Upper lobe of left lung (tissue), 6 donors: ENCODE data around the gene SMIM38. TPM values are rescaled to one million over a fixed set of nuclear protein-coding genes. Genes with fewer than 3 reads are reported as not detected.
"Not testable (repeated sequence)": the region's sequence is repeated elsewhere in the genome, so short reads cannot be mapped to it uniquely, and the experiment has no call there.

Source experiments
- ATAC-seq, 2 donors: fragments of 200-7000 bp; cut with Tn5 transposase; one replicate each; pipeline ENCODE4 v1.9.1; 2022; ENCODE audit warnings: mild to moderate bottlenecking in 2 of 2, moderate library complexity in 2 of 2; ENCODE audit not compliant: low FRiP score in 2 of 2
- DNase-seq, 2 donors: peaks; one replicate each; pipeline ENCODE4 v3.0.0-alpha.2; 2019 to 2020
- H3K27ac ChIP-seq, 4 donors: fragments of 200-600 bp; sonication (generic); one replicate each; pipeline ENCODE4 v1.5.1; 2016 to 2019
- H3K27me3 ChIP-seq, 4 donors: fragments of 200-600 bp; sonication (generic); one replicate each; pipeline ENCODE4 v1.5.1; 2017 to 2019
- H3K36me3 ChIP-seq, 4 donors: fragments of 200-600 bp; sonication (generic); one replicate each; pipeline ENCODE4 v1.5.1; 2016 to 2019
- H3K4me1 ChIP-seq, 4 donors: fragments of 200-600 bp; sonication (generic); one replicate each; pipeline ENCODE4 v1.5.1; 2018 to 2019
- H3K4me3 ChIP-seq, 4 donors: fragments of 200-600 bp; sonication (generic); one replicate each; pipeline ENCODE4 v1.5.1; 2017 to 2019; ENCODE audit warnings: mild to moderate bottlenecking in 2 of 4, moderate library complexity in 1 of 4
- H3K9me3 ChIP-seq, 4 donors: fragments of 200-600 bp; sonication (generic); one replicate each; pipeline ENCODE4 v1.5.1; 2018 to 2019
- CTCF ChIP-seq, 6 experiments: fragments of 450-650 bp in 4 of 6; fragments of 200-600 bp in 2 of 6; sonication (generic) in 2 of 6; IDR thresholded peaks; one replicate each; pipeline ENCODE4 v1.5.1; 2016 to 2019; ENCODE audit warnings: antibody characterized with exemption in 6 of 6
- EP300 ChIP-seq, 4 donors: sonication (generic); formaldehyde crosslinking; IDR thresholded peaks; one replicate each; pipeline ENCODE4 v1.5.1; 2017; ENCODE audit warnings: antibody characterized with exemption in 4 of 4, control low read depth in 2 of 4
- POLR2A ChIP-seq, 4 donors: fragments of 450-650 bp; IDR thresholded peaks; one replicate each; pipeline ENCODE4 v1.5.1; 2016 to 2017; ENCODE audit warnings: antibody characterized with exemption in 4 of 4, mild to moderate bottlenecking in 2 of 4
- POLR2AphosphoS5 ChIP-seq, 2 donors: sonication (generic); formaldehyde crosslinking; IDR thresholded peaks; one replicate each; pipeline ENCODE4 v1.5.1; 2017; ENCODE audit warnings: antibody characterized with exemption in 2 of 2
- WGBS, 2 donors: methylation state at CpG; one replicate each; pipeline ENCODE4 v1.1.5; 2017 to 2018; 5-methylcytosine and 5-hydroxymethylcytosine counted together
- total RNA-seq, 6 donors: library from RNA; depleted of rRNA in 4 of 6; stranded (reverse); fragments of >200 nt in 4 of 6; gene quantifications; one replicate each; pipeline versions ENCODE4 v1.1.0 to v1.2.1, GENCODE V29; 2016 to 2021
- donor health status: DM: no; HTN: no; CAD: no; lungs with moderate emphysema.
- donor health status: DM: no; HTN: yes; CAD: no; lungs with severe emphysema.

The SMIM38 gene
- total RNA-seq, 6 donors from 2014 or later, result 0.10 to 0.67 (median 0.55) TPM; not detected in 2

DNA sequence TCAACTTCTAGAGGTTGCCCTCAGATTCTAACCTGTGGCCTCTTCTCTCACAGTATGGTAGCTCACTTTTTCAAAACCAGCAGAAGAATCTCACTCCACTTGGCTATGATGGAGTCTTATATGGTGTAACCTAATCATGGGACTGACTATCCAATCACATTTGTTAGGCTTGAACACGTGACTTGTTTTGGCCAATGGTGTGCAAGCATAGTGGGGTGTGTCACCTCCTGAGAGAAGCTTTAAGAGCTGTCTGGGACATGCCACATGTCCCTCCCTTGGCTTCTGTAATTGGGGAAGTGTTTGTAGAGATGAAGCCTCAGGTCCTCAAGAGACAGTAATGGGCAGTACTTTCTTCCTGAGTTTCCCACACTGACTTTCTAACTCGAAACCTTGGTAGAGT, 12.8 kb upstream of the SMIM38 start:
- WGBS, 2 donors, result 89 to 100% methylated on average over 2 of the region's 2 CpGs
- H3K36me3 ChIP-seq, result no peaks in the 10 kb centered on the region
- ATAC-seq (no peak), DNase-seq (no peak)
- TF ChIP-seq POLR2A (IDR thresholded peaks at IDR 0.05), result no peak
- no peak for TF ChIP-seq CTCF (IDR thresholded peaks at IDR 0.05)
- no peak for TF ChIP-seq POLR2AphosphoS5 (IDR thresholded peaks at IDR 0.05)
- no peak for TF ChIP-seq EP300 (IDR thresholded peaks at IDR 0.05)
- H3K4me3 ChIP-seq, result no peak overlapping the region
- H3K4me1 ChIP-seq, result no peaks in the 10 kb centered on the region
- no peaks in the 10 kb centered on the region for H3K27me3 ChIP-seq
- peaks cover 0 to 4% (median 2%) of the 10 kb centered on the region in 4 donors for H3K9me3 ChIP-seq
- no peak overlapping the region for H3K27ac ChIP-seq

DNA sequence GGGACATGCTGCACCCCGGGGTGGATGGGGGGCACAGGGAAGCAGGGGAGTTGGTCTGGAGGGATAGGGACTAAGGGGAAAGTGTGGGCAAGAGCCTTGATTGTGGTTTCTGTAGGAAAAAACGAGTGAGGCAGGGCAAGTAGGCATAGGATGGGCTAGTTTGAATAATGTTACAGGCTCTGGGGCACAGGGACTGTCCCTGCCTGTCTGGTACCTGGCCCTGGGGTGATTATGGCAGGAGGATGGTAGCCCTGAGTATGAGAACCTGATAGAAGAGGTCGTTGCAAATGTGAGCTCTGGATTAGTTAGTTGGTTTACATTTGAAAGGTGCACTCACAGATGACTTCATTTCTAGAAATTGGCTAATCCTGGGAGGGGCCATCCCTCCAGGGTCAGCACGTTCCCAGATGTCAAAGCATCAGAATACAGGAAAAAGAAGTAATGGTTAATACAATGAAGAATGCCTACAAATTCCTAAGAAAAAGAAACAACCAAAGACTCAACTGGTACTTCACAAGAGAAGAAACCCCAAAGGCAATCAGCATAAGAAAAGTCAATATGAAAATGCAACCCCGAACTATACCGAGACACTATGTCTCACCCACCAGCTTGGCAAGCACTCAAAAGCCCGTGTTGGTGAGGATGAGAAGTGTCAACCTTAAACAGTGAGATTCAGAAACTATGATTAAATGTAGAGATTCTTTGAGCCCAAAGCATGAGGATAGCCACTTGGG, 11.3 kb upstream of the SMIM38 start:
- TF ChIP-seq CTCF (IDR thresholded peaks at IDR 0.05) (no peak), EP300 (IDR thresholded peaks at IDR 0.05) (no peak), POLR2AphosphoS5 (IDR thresholded peaks at IDR 0.05) (no peak), POLR2A (IDR thresholded peaks at IDR 0.05) (no peak)
- no peaks in the 10 kb centered on the region for H3K4me1 ChIP-seq
- no peak overlapping the region for H3K27ac ChIP-seq
- H3K36me3 ChIP-seq, result no peaks in the 10 kb centered on the region
- no peak overlapping the region for H3K4me3 ChIP-seq
- H3K9me3 ChIP-seq, result peaks cover 0 to 4% (median 2%) of the 10 kb centered on the region in 4 donors
- 58 to 61% methylated on average over 7 of the region's 7 CpGs for WGBS, 2 donors
- no peak for DNase-seq
- no peaks in the 10 kb centered on the region for H3K27me3 ChIP-seq
- ATAC-seq, result no peak

- WGBS, 2 donors, result 50 to 62% methylated on average over 4 of the region's 4 CpGs
- TF ChIP-seq POLR2AphosphoS5 (IDR thresholded peaks at IDR 0.05) (no peak), CTCF (IDR thresholded peaks at IDR 0.05) (no peak), POLR2A (IDR thresholded peaks at IDR 0.05) (no peak), EP300 (IDR thresholded peaks at IDR 0.05) (no peak)
- Histone ChIP-seq H3K9me3 (peaks cover 0 to 4% (median 2%) of the 10 kb centered on the region in 4 donors), H3K27me3 (no peaks in the 10 kb centered on the region), H3K27ac (no peak overlapping the region), H3K4me1 (no peaks in the 10 kb centered on the region), H3K4me3 (no peak overlapping the region), H3K36me3 (no peaks in the 10 kb centered on the region)
- DNase-seq (no peak), ATAC-seq (no peak)
These were observed 10.7 kb upstream of the SMIM38 start for GRCh38 chr11:69145050-69145380.

DNA sequence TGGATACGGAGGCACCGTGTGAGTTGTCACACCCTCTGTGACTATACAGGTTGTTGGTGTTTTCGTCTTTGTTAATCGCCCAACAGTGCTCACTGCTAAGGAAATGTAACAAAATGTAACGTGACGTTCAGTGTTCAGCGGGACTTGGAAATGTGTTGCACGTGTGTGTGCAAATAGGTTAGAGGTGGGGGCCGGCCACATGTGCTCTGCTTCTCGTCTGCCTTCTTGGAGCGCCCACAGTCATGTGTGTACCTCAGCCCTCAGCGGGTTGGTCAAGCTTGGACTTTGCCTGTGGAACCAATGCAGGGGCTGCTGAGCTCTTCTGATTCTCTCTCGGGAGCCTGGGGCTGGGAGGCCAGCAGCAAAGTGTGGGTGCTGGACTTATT, 7.4 kb upstream of the SMIM38 start:
- ATAC-seq (no peak), DNase-seq (no peak)
- TF ChIP-seq EP300 (IDR thresholded peaks at IDR 0.05), result no peak
- no peak for TF ChIP-seq POLR2AphosphoS5 (IDR thresholded peaks at IDR 0.05)
- no peak for TF ChIP-seq CTCF (IDR thresholded peaks at IDR 0.05)
- no peak for TF ChIP-seq POLR2A (IDR thresholded peaks at IDR 0.05)
- H3K36me3 ChIP-seq, result no peaks in the 10 kb centered on the region
- H3K4me3 ChIP-seq, result no peak overlapping the region
- WGBS, 2 donors, result 95 to 96% methylated on average over 8 to 13 of the region's 13 CpGs
- no peak overlapping the region for H3K27ac ChIP-seq
- peaks cover 0 to 4% (median 2%) of the 10 kb centered on the region in 4 donors for H3K9me3 ChIP-seq
- H3K4me1 ChIP-seq, result no peaks in the 10 kb centered on the region
- no peaks in the 10 kb centered on the region for H3K27me3 ChIP-seq

- TF ChIP-seq POLR2A (IDR thresholded peaks at IDR 0.05), result no peak
- TF ChIP-seq POLR2AphosphoS5 (IDR thresholded peaks at IDR 0.05), result no peak
- TF ChIP-seq EP300 (IDR thresholded peaks at IDR 0.05), result no peak
- TF ChIP-seq CTCF (IDR thresholded peaks at IDR 0.05), result no peak
- no peaks in the 10 kb centered on the region for H3K4me1 ChIP-seq
- H3K36me3 ChIP-seq, result no peaks in the 10 kb centered on the region
- WGBS, 2 donors, result 89 to 92% methylated on average over 4 to 9 of the region's 9 CpGs
- H3K9me3 ChIP-seq, result peaks cover 0 to 4% (median 2%) of the 10 kb centered on the region in 4 donors
- H3K27me3 ChIP-seq, result no peaks in the 10 kb centered on the region
- DNase-seq (no peak), ATAC-seq (no peak)
- H3K4me3 ChIP-seq, result no peak overlapping the region
- no peak overlapping the region for H3K27ac ChIP-seq
These were observed 6.9 kb upstream of the SMIM38 start for GRCh38 chr11:69148806-69149205.

- 86 to 87% methylated on average over 11 of the region's 11 CpGs for WGBS, 2 donors
- H3K9me3 ChIP-seq, result not testable (repeated sequence)
These were observed 6.2 kb upstream of the SMIM38 start for GRCh38 chr11:69149338-69150045.

More at GRCh38 chr11:69149338-69150045, 6.2 kb upstream of the SMIM38 start:
- H3K4me1 ChIP-seq, DNase-seq, H3K36me3 ChIP-seq, H3K27ac ChIP-seq, ATAC-seq, H3K4me3 ChIP-seq, H3K27me3 ChIP-seq: not testable (repeated sequence)
